H9 (cell line): Measurements from ENCODE around the gene TMPRSS9. TPM values are rescaled to one million over a fixed set of nuclear protein-coding genes. Genes with fewer than 3 reads are reported as not detected.

Source experiments
- DNase-seq: peaks from one replicate; pipeline ENCODE4 v3.0.0-alpha.2; 2017
- H2AFZ ChIP-seq: one replicate; pipeline ENCODE4 v1.6.1; 2013; ENCODE audit warnings: mild to moderate bottlenecking, low read length, control low read depth, moderate library complexity
- H2AK5ac ChIP-seq: 2 replicates; pipeline ENCODE4 v1.6.1; 2013; ENCODE audit warnings: low read length, control low read depth, mixed read lengths; ENCODE audit not compliant: insufficient read length
- H2BK120ac ChIP-seq: one replicate; pipeline ENCODE4 v1.6.1; 2013; ENCODE audit warnings: low read depth, mild to moderate bottlenecking, low read length, control low read depth, inconsistent platforms; ENCODE audit not compliant: poor library complexity, severe bottlenecking
- H2BK12ac ChIP-seq: 2 replicates; pipeline ENCODE4 v1.6.1; 2013; ENCODE audit warnings: low read length, control low read depth, mixed read lengths, low read depth; ENCODE audit not compliant: insufficient read length
- H2BK15ac ChIP-seq: 2 replicates; pipeline ENCODE4 v1.6.1; 2013; ENCODE audit warnings: low read depth, low read length, control low read depth
- H2BK20ac ChIP-seq: one replicate; pipeline ENCODE4 v1.6.1; 2013; ENCODE audit warnings: low read depth, mild to moderate bottlenecking, low read length, control low read depth, inconsistent platforms; ENCODE audit not compliant: poor library complexity, severe bottlenecking
- H2BK5ac ChIP-seq: 2 replicates; pipeline ENCODE4 v1.6.1; 2013; ENCODE audit warnings: low read length, control low read depth, mixed read lengths; ENCODE audit not compliant: insufficient read length
- H3K14ac ChIP-seq: 2 replicates; pipeline ENCODE4 v1.6.1; 2013; ENCODE audit warnings: low read length, control low read depth; ENCODE audit not compliant: insufficient read depth
- H3K18ac ChIP-seq: 2 replicates; pipeline ENCODE4 v1.6.1; 2013; ENCODE audit warnings: low read depth, mild to moderate bottlenecking, mixed read lengths, low read length, control low read depth; ENCODE audit not compliant: insufficient read length
- H3K23ac ChIP-seq: 2 replicates; pipeline ENCODE4 v1.6.1; 2013; ENCODE audit warnings: low read length, control low read depth, mixed read lengths, low read depth; ENCODE audit not compliant: insufficient read length
- H3K23me2 ChIP-seq: 2 replicates; pipeline ENCODE4 v1.6.1; 2013; ENCODE audit warnings: low read depth, mild to moderate bottlenecking, mixed read lengths, low read length, control low read depth; ENCODE audit not compliant: insufficient read length, poor library complexity, severe bottlenecking
- H3K27ac ChIP-seq: 2 replicates; pipeline ENCODE4 v1.5.1; 2013; ENCODE audit warnings: low read length, control low read depth, mixed read lengths, low read depth; ENCODE audit not compliant: insufficient read length
- H3K27me3 ChIP-seq: 2 replicates; pipeline ENCODE4 v1.6.1; 2013; ENCODE audit warnings: low read length, control low read depth, inconsistent platforms; ENCODE audit not compliant: insufficient read depth
- H3K4ac ChIP-seq: 2 replicates; pipeline ENCODE4 v1.6.1; 2013; ENCODE audit warnings: low read depth, mild to moderate bottlenecking, control low read depth, inconsistent platforms, low read length, moderate library complexity
- H3K4me1 ChIP-seq: 2 replicates; pipeline ENCODE4 v1.6.1; 2013; ENCODE audit warnings: low read length, control low read depth, inconsistent platforms; ENCODE audit not compliant: insufficient read depth
- H3K4me2 ChIP-seq: 2 replicates; pipeline ENCODE4 v1.6.1; 2013; ENCODE audit warnings: low read length, control low read depth, mixed read lengths; ENCODE audit not compliant: insufficient read length, insufficient read depth
- H3K56ac ChIP-seq: 2 replicates; pipeline ENCODE4 v1.6.1; 2013; ENCODE audit warnings: low read depth, mild to moderate bottlenecking, mixed read lengths, low read length, control low read depth; ENCODE audit not compliant: insufficient read length
- H3K79me1 ChIP-seq: 2 replicates; pipeline ENCODE4 v1.6.1; 2013; ENCODE audit warnings: low read depth, mild to moderate bottlenecking, moderate library complexity, low read length, control low read depth, inconsistent platforms; ENCODE audit not compliant: insufficient read depth, poor library complexity, severe bottlenecking
- H3K79me2 ChIP-seq: 2 replicates; pipeline ENCODE4 v1.6.1; 2013; ENCODE audit warnings: low read length, control low read depth, inconsistent platforms; ENCODE audit not compliant: insufficient read depth
- H3K9ac ChIP-seq: 2 replicates; pipeline ENCODE4 v1.6.1; 2013; ENCODE audit warnings: low read length, control low read depth, mixed read lengths; ENCODE audit not compliant: insufficient read length; ENCODE audit errors: extremely low read depth
- H3K9me3 ChIP-seq: one replicate; pipeline ENCODE4 v1.6.1; 2013; ENCODE audit warnings: low read depth, low read length, inconsistent platforms; ENCODE audit not compliant: control insufficient read depth
- H3T11ph ChIP-seq: one replicate; pipeline ENCODE4 v1.6.1; 2013; ENCODE audit warnings: mild to moderate bottlenecking, low read length, control low read depth, inconsistent platforms
- H4K20me1 ChIP-seq: one replicate; pipeline ENCODE4 v1.6.1; 2013; ENCODE audit not compliant: control insufficient read depth, insufficient read length, insufficient read depth
- H4K5ac ChIP-seq: 2 replicates; pipeline ENCODE4 v1.6.1; 2013; ENCODE audit warnings: low read depth, mild to moderate bottlenecking, mixed read lengths, low read length, control low read depth; ENCODE audit not compliant: insufficient read length
- H4K8ac ChIP-seq: replicated peaks from 2 replicates; pipeline ENCODE4 v1.6.1; 2013; ENCODE audit warnings: low read length, control low read depth, mixed read lengths, low read depth; ENCODE audit not compliant: insufficient read length
- H4K91ac ChIP-seq: 2 replicates; pipeline ENCODE4 v1.6.1; 2013; ENCODE audit warnings: low read depth, mild to moderate bottlenecking, moderate library complexity, mixed read lengths, low read length, control low read depth; ENCODE audit not compliant: insufficient read length
- H3K27ac Mint-ChIP-seq, 3 experiments: 2 replicates in 2 of 3; 3 replicates in 1 of 3; pipeline ENCODE4 v1.8.0; 2020 to 2021; ENCODE audit warnings: mixed read lengths in 3 of 3, mild to moderate bottlenecking in 1 of 3, moderate library complexity in 1 of 3
- H3K27me3 Mint-ChIP-seq: 2 replicates; pipeline ENCODE4 v1.8.0; 2021; ENCODE audit warnings: low read depth, mild to moderate bottlenecking, moderate library complexity, mixed read lengths
- H3K36me3 Mint-ChIP-seq, 3 experiments: 2 replicates in 2 of 3; 3 replicates in 1 of 3; pipeline ENCODE4 v1.8.0; 2020 to 2021; ENCODE audit warnings: low read depth in 3 of 3, mixed read lengths in 3 of 3; ENCODE audit not compliant: insufficient read depth in 1 of 3
- H3K4me1 Mint-ChIP-seq, 2 experiments: 2 replicates each; pipeline ENCODE4 v1.8.0; 2020; ENCODE audit warnings: mixed read lengths in 2 of 2
- H3K4me3 Mint-ChIP-seq, 2 experiments: 2 replicates in 1 of 2; 3 replicates in 1 of 2; pipeline ENCODE4 v1.8.0; 2020 to 2021; ENCODE audit warnings: mild to moderate bottlenecking in 2 of 2, mixed read lengths in 2 of 2, moderate library complexity in 1 of 2
- H3K9me3 Mint-ChIP-seq, 2 experiments: 2 replicates in 1 of 2; 3 replicates in 1 of 2; pipeline ENCODE4 v1.8.0; 2020; ENCODE audit warnings: mild to moderate bottlenecking in 2 of 2, mixed read lengths in 2 of 2, moderate library complexity in 1 of 2
- CTCF ChIP-seq: fragments of 200-600 bp; sonication (generic); conservative IDR thresholded peaks from 3 replicates; pipeline ENCODE4 v1.8.0; 2021; ENCODE audit warnings: antibody characterized with exemption, mild to moderate bottlenecking
- WGBS: extraction: QIAGEN DNeasy Blood & Tissue Kit; methylation state at CpG from one replicate; pipeline ENCODE4 v1.1.7; 2013; ENCODE audit warnings: missing lambda C conversion rate, low lambda C conversion rate, mixed read lengths; ENCODE audit not compliant: insufficient read length; ENCODE audit errors: extremely low coverage; 5-methylcytosine and 5-hydroxymethylcytosine counted together
- total RNA-seq: library from RNA; stranded (reverse); gene quantifications from 2 replicates; pipeline ENCODE4 v1.2.1, GENCODE V29; 2021

The TMPRSS9 gene
- total RNA-seq, 1 experiment from 2014 or later: 0.24 TPM

- Histone ChIP-seq H3K18ac (no peak overlapping the region), H3K23ac (no peak overlapping the region), H3K23me2 (no peaks in the 10 kb centered on the region), H3K56ac (no peak overlapping the region), H2BK20ac (no peak overlapping the region), H3K27ac (no peak overlapping the region), H4K91ac (no peak overlapping the region), H2BK5ac (no peak overlapping the region), H2BK12ac (no peak overlapping the region), H2BK15ac (no peak overlapping the region; the same call in 1 of the 2 replicates), H3K79me1 (peaks cover 10% of the 10 kb centered on the region), H2AK5ac (no peak overlapping the region), H4K20me1 (no peaks in the 10 kb centered on the region), H3T11ph (no peak overlapping the region), H2BK120ac (no peak overlapping the region), H3K79me2 (peaks cover 25% of the 10 kb centered on the region; the same call in 1 of the 2 replicates), H4K5ac (no peak overlapping the region), H3K4me2 (no peak overlapping the region), H3K14ac (no peak overlapping the region; the same call in 1 of the 2 replicates), H3K9me3 (no peaks in the 10 kb centered on the region), H3K9ac (no peak overlapping the region), H3K4ac (no peak overlapping the region), H4K8ac (no peak overlapping the region), H3K27me3 (no peaks in the 10 kb centered on the region), H3K4me1 (no peaks in the 10 kb centered on the region), H2AFZ (no peak overlapping the region)
- no peak for TF ChIP-seq CTCF
- no peaks in the 10 kb centered on the region; the same call in 1 of the 2 replicates for H3K27me3 Mint-ChIP-seq
- H3K9me3 Mint-ChIP-seq: no peaks in the 10 kb centered on the region
- peaks cover 10% of the 10 kb centered on the region in 2 experiments; a peak in 3 of 4 replicates for H3K4me1 Mint-ChIP-seq
- peaks cover 9 to 33% (median 27%) of the 10 kb centered on the region in 3 experiments; a peak in 6 of 7 replicates for H3K36me3 Mint-ChIP-seq
- no CpG with 5 or more reads among the region's 19 CpGs for WGBS
- peak overlapping the region; percentile 44 to 87 (median 78); a peak in 3 of 7 replicates for H3K27ac Mint-ChIP-seq
- no peak overlapping the region; a peak in 1 of 5 replicates for H3K4me3 Mint-ChIP-seq
- DNase-seq: no peak
These were observed 86.3 kb downstream of the TMPRSS9 start for GRCh38 chr19:2446381-2446780.
